Measurements from ENCODE around the gene PANK2.

Gene PANK2

GRCh38 chr20:3935295-3935955 is 46.2 kb downstream of the PANK2 start:
- TF ChIP-seq TEAD4 (IDR thresholded peaks at IDR 0.05) (no peak), CEBPB (IDR thresholded peaks at IDR 0.05) (no peak), EGR1 (IDR thresholded peaks at IDR 0.05) (no peak), REST (IDR thresholded peaks at IDR 0.05; ENCODE audit: low read depth) (no peak), TCF12 (IDR thresholded peaks at IDR 0.05; ENCODE audit: low read depth) (no peak), TAF1 (IDR thresholded peaks at IDR 0.05; ENCODE audit: low read depth) (no peak), YY1 (IDR thresholded peaks at IDR 0.05; ENCODE audit: low read depth) (no peak), NFIC (IDR thresholded peaks at IDR 0.05) (no peak), MAX (IDR thresholded peaks at IDR 0.05) (no peak), FOXM1 (IDR thresholded peaks at IDR 0.05; ENCODE audit: borderline replicate concordance, low read depth) (no peak), EP300 (IDR thresholded peaks at IDR 0.05; ENCODE audit: borderline replicate concordance) (no peak), ZBTB7A (IDR thresholded peaks at IDR 0.05; ENCODE audit: low read depth) (no peak), USF1 (IDR thresholded peaks at IDR 0.05) (no peak), RAD21 (IDR thresholded peaks at IDR 0.05; ENCODE audit: low read depth) (no peak), CREB1 (IDR thresholded peaks at IDR 0.05; ENCODE audit: low read depth) (no peak)

GRCh38 chr20:3935956-3936340 is 46.8 kb downstream of the PANK2 start:
- no peak for TF ChIP-seq TEAD4 (IDR thresholded peaks at IDR 0.05)
- TF ChIP-seq EP300 (IDR thresholded peaks at IDR 0.05; ENCODE audit: borderline replicate concordance) = no peak
- no peak for TF ChIP-seq TCF12 (IDR thresholded peaks at IDR 0.05; ENCODE audit: low read depth)
- no peak for TF ChIP-seq USF1 (IDR thresholded peaks at IDR 0.05)
- no peak for TF ChIP-seq REST (IDR thresholded peaks at IDR 0.05; ENCODE audit: low read depth)
- no peak for TF ChIP-seq CREB1 (IDR thresholded peaks at IDR 0.05; ENCODE audit: low read depth)
- TF ChIP-seq YY1 (IDR thresholded peaks at IDR 0.05; ENCODE audit: low read depth) = no peak

- TF ChIP-seq YY1 (IDR thresholded peaks at IDR 0.05; ENCODE audit: low read depth) (no peak), ZBTB7A (IDR thresholded peaks at IDR 0.05; ENCODE audit: low read depth) (no peak), REST (IDR thresholded peaks at IDR 0.05; ENCODE audit: low read depth) (no peak), TEAD4 (IDR thresholded peaks at IDR 0.05) (no peak), CREB1 (IDR thresholded peaks at IDR 0.05; ENCODE audit: low read depth) (no peak), NFIC (IDR thresholded peaks at IDR 0.05) (no peak), CEBPB (IDR thresholded peaks at IDR 0.05) (no peak), FOXM1 (IDR thresholded peaks at IDR 0.05; ENCODE audit: borderline replicate concordance, low read depth) (no peak), MAX (IDR thresholded peaks at IDR 0.05) (no peak), TCF12 (IDR thresholded peaks at IDR 0.05; ENCODE audit: low read depth) (no peak), EP300 (IDR thresholded peaks at IDR 0.05; ENCODE audit: borderline replicate concordance) (no peak), RAD21 (IDR thresholded peaks at IDR 0.05; ENCODE audit: low read depth) (no peak), TAF1 (IDR thresholded peaks at IDR 0.05; ENCODE audit: low read depth) (no peak), EGR1 (IDR thresholded peaks at IDR 0.05) (no peak), USF1 (IDR thresholded peaks at IDR 0.05) (no peak)
Observed at GRCh38 chr20:3937618-3938017, 48.4 kb downstream of the PANK2 start.

- TF ChIP-seq FOXM1 (IDR thresholded peaks at IDR 0.05; ENCODE audit: borderline replicate concordance, low read depth) = no peak
- no peak for TF ChIP-seq EGR1 (IDR thresholded peaks at IDR 0.05)
- no peak for TF ChIP-seq TCF12 (IDR thresholded peaks at IDR 0.05; ENCODE audit: low read depth)
- TF ChIP-seq CEBPB (IDR thresholded peaks at IDR 0.05) = no peak
- TF ChIP-seq NFIC (IDR thresholded peaks at IDR 0.05) = no peak
- TF ChIP-seq TAF1 (IDR thresholded peaks at IDR 0.05; ENCODE audit: low read depth) = no peak
- no peak for TF ChIP-seq MAX (IDR thresholded peaks at IDR 0.05)
- no peak for TF ChIP-seq USF1 (IDR thresholded peaks at IDR 0.05)
- TF ChIP-seq CREB1 (IDR thresholded peaks at IDR 0.05; ENCODE audit: low read depth) = no peak
- TF ChIP-seq ZBTB7A (IDR thresholded peaks at IDR 0.05; ENCODE audit: low read depth) = no peak
- no peak for TF ChIP-seq YY1 (IDR thresholded peaks at IDR 0.05; ENCODE audit: low read depth)
- no peak for TF ChIP-seq EP300 (IDR thresholded peaks at IDR 0.05; ENCODE audit: borderline replicate concordance)
- no peak for TF ChIP-seq REST (IDR thresholded peaks at IDR 0.05; ENCODE audit: low read depth)
- no peak for TF ChIP-seq RAD21 (IDR thresholded peaks at IDR 0.05; ENCODE audit: low read depth)
- TF ChIP-seq TEAD4 (IDR thresholded peaks at IDR 0.05) = no peak
Observed at GRCh38 chr20:3940905-3941304, 51.7 kb downstream of the PANK2 start.
